Fibroblast of mammary gland (primary cell): ENCODE measurements around the gene PTPRD.

ENCODE experiments used
- DNase-seq: peaks from one replicate; pipeline ENCODE4 v3.0.0-alpha.2; 2010; ENCODE audit warnings: low read depth
- H3K4me3 ChIP-seq: 2 replicates; pipeline ENCODE4 v1.5.1; 2011; ENCODE audit warnings: low read depth, mild to moderate bottlenecking, low read length, moderate library complexity; ENCODE audit not compliant: control insufficient read depth
- CTCF ChIP-seq: conservative IDR thresholded peaks from 2 replicates; pipeline ENCODE4 v1.5.1; 2011; ENCODE audit warnings: low read depth, low read length, inconsistent platforms; ENCODE audit not compliant: control insufficient read depth, insufficient read depth

PTPRD gene

GRCh38 chr9:8648271-8648845 lies 1964.4 kb downstream of the PTPRD start:
- no peak for TF ChIP-seq CTCF
- H3K4me3 ChIP-seq: no peak overlapping the region
- peak; percentile 28 for DNase-seq

- H3K4me3 ChIP-seq: no peak overlapping the region
- DNase-seq: no peak
- TF ChIP-seq CTCF: no peak
Measured at GRCh38 chr9:8647824-8648223, 1965.0 kb downstream of the PTPRD start.

DNA sequence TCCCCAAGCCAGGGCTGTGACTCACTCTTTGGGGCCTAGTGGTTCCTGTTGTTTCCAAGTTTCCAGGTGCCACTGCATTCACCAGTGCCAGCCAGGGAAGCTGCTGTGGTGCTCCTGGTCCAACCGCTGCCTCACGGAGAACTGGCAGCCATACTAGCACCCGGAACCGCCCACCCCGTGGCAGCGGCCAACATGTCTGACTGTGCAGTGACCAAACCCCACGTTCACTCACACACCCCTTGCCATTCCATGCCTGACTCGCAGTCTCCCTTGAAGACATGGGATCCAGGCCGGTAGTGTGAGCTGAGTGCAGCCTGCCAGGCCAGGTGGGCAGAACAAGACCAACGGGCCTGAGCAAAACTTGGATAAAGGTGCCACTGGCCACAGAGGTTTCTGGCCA lies 1968.2 kb downstream of the PTPRD start:
- TF ChIP-seq CTCF: no peak
- H3K4me3 ChIP-seq: no peak overlapping the region
- DNase-seq: no peak

GRCh38 chr9:8643896-8644295 lies 1968.9 kb downstream of the PTPRD start:
- no peak for DNase-seq
- no peak overlapping the region for H3K4me3 ChIP-seq
- TF ChIP-seq CTCF: no peak

- DNase-seq: no peak
- no peak for TF ChIP-seq CTCF
- no peak overlapping the region for H3K4me3 ChIP-seq
Measured at GRCh38 chr9:8643464-8643863, 1969.3 kb downstream of the PTPRD start.

DNA sequence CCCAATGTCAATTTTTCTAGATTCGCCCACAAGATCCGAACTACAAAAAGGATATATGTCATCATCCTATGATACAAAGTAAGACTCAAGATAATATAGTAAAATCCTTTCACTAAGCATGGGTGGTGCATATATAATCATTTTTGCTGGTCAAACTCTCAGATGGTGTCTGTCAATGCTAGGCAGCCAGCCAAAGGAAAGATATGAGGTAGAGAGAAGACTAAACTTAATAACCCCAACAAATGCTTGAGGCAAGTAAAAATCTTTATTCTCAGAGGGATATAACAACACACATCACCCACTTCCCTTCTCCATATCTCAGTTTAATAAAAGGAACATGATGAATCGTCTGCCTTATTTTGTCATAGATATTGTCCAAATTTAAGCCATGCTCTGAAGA lies 1972.0 kb downstream of the PTPRD start:
- TF ChIP-seq CTCF: no peak
- no peak overlapping the region for H3K4me3 ChIP-seq
- no peak for DNase-seq

- DNase-seq: peak; percentile 23
- TF ChIP-seq CTCF: no peak
- no peak overlapping the region for H3K4me3 ChIP-seq
Measured at GRCh38 chr9:8637626-8638025, 1975.2 kb downstream of the PTPRD start.
